Left ventricle myocardium inferior (tissue), 1 donor: ENCODE measurements around the gene ZNF582. TPM values are rescaled to one million over a fixed set of nuclear protein-coding genes. Genes with fewer than 3 reads are reported as not detected.

ENCODE experiments used
- DNase-seq: peaks from one replicate; pipeline ENCODE4 v3.0.0-alpha.2; 2020
- H3K27ac ChIP-seq: fragments of 200-600 bp; replicated peaks from 2 replicates; pipeline ENCODE4 v1.8.0; 2021
- H3K27me3 ChIP-seq: fragments of 200-600 bp; 2 replicates; pipeline ENCODE4 v1.8.0; 2021; ENCODE audit warnings: low read depth
- H3K36me3 ChIP-seq: fragments of 200-600 bp; 2 replicates; pipeline ENCODE4 v1.8.0; 2021
- H3K4me1 ChIP-seq: fragments of 200-600 bp; 2 replicates; pipeline ENCODE4 v1.8.0; 2021
- H3K4me3 ChIP-seq: fragments of 200-600 bp; 2 replicates; pipeline ENCODE4 v1.8.0; 2021; ENCODE audit warnings: mild to moderate bottlenecking, moderate library complexity
- H3K9me3 ChIP-seq: fragments of 200-600 bp; replicated peaks from 2 replicates; pipeline ENCODE4 v1.8.0; 2021
- CTCF ChIP-seq: fragments of 200-600 bp; IDR thresholded peaks from 2 replicates; pipeline ENCODE4 v1.8.0; 2021; ENCODE audit warnings: antibody characterized with exemption, mild to moderate bottlenecking, borderline replicate concordance
- intact Hi-C: fragments of 100-400 bp; cut with micrococcal nuclease; formaldehyde crosslinking; loops from one replicate; pipeline ENCODE4 v1.11.0; 2022
- total RNA-seq: library from RNA; stranded (reverse); fragmentation: NEBNext Ultra II Directional; extraction: Animal tissue kit (Norgen Biotek cat#: 25700); gene quantifications from one replicate; pipeline ENCODE4 v1.2.1, GENCODE V29; 2021
- donor health status: DM: no; HTN: yes; CAD: no; lungs with severe emphysema.

The ZNF582 gene
- total RNA-seq, 1 donor from 2014 or later = 4.4 TPM

DNA sequence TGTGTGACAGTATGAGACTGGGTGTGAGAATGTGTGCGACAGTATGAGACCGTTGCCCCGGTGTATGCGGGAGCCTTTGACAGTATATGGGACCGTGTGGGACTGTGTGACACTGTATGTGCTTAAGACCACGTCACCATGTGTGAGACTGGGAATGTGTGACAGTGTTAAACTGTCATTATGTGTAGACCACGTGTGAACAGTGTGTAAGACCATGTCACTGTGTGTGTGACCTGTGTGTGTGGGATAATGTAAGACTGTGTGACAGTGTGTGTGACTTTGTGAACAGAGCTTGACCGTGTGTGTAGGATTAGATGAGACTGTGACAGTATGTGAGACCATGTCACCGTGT, 11.3 kb upstream of the ZNF582 start:
- Histone ChIP-seq H3K4me3 (peak overlapping the region; percentile 79), H3K4me1 (peaks cover 24% of the 10 kb centered on the region), H3K27me3 (no peaks in the 10 kb centered on the region), H3K9me3 (peaks cover 66% of the 10 kb centered on the region), H3K27ac (peak overlapping the region; percentile 98), H3K36me3 (peaks cover 44% of the 10 kb centered on the region)
- intact Hi-C loops = no loop called here
- no peak for DNase-seq
- TF ChIP-seq CTCF = no peak

DNA sequence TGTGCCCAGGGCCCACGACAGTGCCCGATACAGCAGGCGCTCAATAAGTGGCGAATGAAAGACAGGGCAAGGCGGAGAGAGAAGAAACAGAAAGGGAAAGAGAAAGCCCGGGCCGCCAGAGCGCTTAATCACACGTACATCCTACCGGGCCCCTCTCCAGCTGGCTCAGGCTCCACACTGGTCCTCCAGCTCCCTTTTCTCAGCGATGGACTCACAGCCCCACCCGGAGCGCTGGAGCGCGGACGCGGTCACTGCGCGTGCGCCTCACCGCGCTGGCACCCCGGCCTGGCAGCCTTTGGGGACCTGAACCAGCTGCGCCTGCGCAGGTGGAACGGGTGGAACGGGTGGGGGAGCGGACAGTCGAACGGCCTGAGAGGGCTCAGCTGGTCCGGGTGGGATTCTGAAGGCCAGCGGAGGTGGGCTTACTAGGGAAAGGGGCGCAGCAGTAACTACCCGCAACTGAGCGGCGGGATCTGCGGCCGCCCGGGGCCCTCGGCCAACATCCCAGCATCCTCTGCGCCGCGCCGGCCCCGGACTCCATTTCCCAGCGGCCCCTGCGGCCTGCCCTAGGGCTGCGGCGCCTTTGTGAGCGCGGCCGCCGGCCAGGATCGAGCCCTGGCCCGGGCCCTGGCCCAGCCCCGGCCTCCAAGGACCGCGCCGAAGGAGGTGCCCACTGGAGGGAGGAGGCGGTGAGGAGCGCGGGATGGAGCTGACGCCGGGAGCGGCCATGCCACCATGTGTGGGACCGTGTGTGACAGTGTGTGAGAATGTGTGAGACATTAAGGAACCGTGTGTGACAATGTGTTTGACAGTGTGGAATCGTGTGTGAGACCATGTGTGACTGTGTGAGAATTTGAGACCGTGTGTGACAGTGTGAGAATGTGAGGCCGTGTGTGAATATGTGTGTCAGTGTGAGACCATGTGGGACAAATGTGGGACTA, 10.7 kb upstream of the ZNF582 start, which contains the start of gene ZNF583:
ZNF583 (plus strand) TSS at position 569 of the 941 bp plus-strand sequence. CDS start 2,783 bp downstream, outside the sequence.
- peak; percentile 98 for DNase-seq
- Histone ChIP-seq H3K27me3 (no peaks in the 10 kb centered on the region), H3K36me3 (peaks cover 44% of the 10 kb centered on the region), H3K4me1 (peaks cover 24% of the 10 kb centered on the region), H3K27ac (peak within 1 kb of the TSS; percentile 98), H3K9me3 (peaks cover 65% of the 10 kb centered on the region), H3K4me3 (peak within 1 kb of the TSS; percentile 79)
- intact Hi-C loops = no loop called here
- no peak for TF ChIP-seq CTCF

- H3K9me3 ChIP-seq = peaks cover 57% of the 10 kb centered on the region
- no peak for DNase-seq
- intact Hi-C loops = no loop called here
- peaks cover 24% of the 10 kb centered on the region for H3K4me1 ChIP-seq
- H3K4me3 ChIP-seq = peak overlapping the region; percentile 79
- no peaks in the 10 kb centered on the region for H3K27me3 ChIP-seq
- peak overlapping the region; percentile 98 for H3K27ac ChIP-seq
- H3K36me3 ChIP-seq = peaks cover 43% of the 10 kb centered on the region
- TF ChIP-seq CTCF = no peak
These were observed 9.9 kb upstream of the ZNF582 start for GRCh38 chr19:56403261-56403660.

DNA sequence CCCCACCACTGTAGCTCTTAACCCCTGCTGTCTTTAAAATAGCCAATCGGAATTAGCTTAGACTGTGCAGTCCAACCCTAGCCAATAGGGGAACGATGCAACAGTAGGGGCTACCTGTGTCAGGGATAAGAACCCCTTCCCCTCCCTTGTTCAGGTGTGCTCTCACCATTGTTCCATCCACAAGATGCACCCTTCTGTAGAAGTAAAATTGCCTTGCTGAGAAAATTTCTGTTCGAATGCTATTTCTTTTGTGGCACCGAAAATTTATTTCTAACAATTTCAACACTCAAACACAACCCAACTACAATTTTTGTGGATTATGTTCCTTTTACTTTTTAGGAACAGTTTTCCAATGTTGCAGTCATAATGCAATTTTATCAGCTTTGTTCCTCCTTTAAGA, 7.2 kb upstream of the ZNF582 start:
- H3K36me3 ChIP-seq = peaks cover 37% of the 10 kb centered on the region
- H3K27me3 ChIP-seq = no peaks in the 10 kb centered on the region
- intact Hi-C loops = no loop called here
- peaks cover 33% of the 10 kb centered on the region for H3K9me3 ChIP-seq
- H3K4me3 ChIP-seq = no peak overlapping the region
- TF ChIP-seq CTCF = no peak
- H3K4me1 ChIP-seq = peaks cover 24% of the 10 kb centered on the region
- H3K27ac ChIP-seq = no peak overlapping the region
- DNase-seq = no peak

- no peak for TF ChIP-seq CTCF
- no peak for DNase-seq
- Histone ChIP-seq H3K27me3 (no peaks in the 10 kb centered on the region), H3K36me3 (peaks cover 37% of the 10 kb centered on the region), H3K4me1 (peaks cover 13% of the 10 kb centered on the region), H3K27ac (no peak overlapping the region), H3K9me3 (peaks cover 36% of the 10 kb centered on the region), H3K4me3 (no peak overlapping the region)
- intact Hi-C loops = no loop called here
These were observed 5.5 kb upstream of the ZNF582 start for GRCh38 chr19:56398809-56399208.
